ENCODE data around the gene GRM4. TPM values are rescaled to one million over a fixed set of nuclear protein-coding genes. Genes with fewer than 3 reads are reported as not detected.

Gene GRM4
- total and polyA plus RNA-seq, 2 experiments from 2014 or later: 0.10 to 0.22 TPM

DNA sequence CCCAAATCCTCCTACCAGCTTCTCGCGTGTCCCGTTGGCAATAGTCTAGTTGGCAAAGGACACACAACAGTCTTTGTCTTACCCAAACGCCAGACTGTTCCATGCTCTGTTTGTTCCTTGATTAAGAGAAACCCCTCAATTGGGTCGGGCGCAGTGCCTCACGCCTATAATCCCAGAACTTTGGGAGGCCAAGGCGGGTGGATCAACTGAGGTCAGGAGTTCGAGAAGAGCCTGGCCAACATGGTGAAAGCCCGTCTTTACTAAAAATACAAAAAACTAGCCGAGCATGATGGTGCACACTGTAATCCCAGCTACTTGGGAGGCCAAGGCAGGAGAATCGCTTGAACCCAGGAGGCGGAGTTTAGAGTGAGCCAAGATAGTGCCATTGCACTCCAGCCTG, 153.7 kb downstream of the GRM4 start:
- Histone ChIP-seq H3F3A (ENCODE audit: insufficient read depth) (no peaks in the 10 kb centered on the region), H3K27me3 (replicated peaks; ENCODE audit: insufficient read depth) (peaks cover 15% of the 10 kb centered on the region), H3K9me2 (ENCODE audit: insufficient read depth) (no peaks in the 10 kb centered on the region), H3K4me3 (no peak overlapping the region), H3K4me1 (ENCODE audit: insufficient read depth) (no peaks in the 10 kb centered on the region), H3K27ac (no peak overlapping the region), H3K36me3 (ENCODE audit: low read depth) (no peaks in the 10 kb centered on the region), H2AFZ (no peak overlapping the region), H3K79me2 (ENCODE audit: insufficient read depth) (no peaks in the 10 kb centered on the region), H4K20me1 (ENCODE audit: insufficient read depth) (no peaks in the 10 kb centered on the region), H3K9ac (no peak overlapping the region), H3K4me2 (ENCODE audit: unreplicated experiment) (no peak overlapping the region), H3K9me3 (ENCODE audit: low read depth) (no peaks in the 10 kb centered on the region)
- in situ Hi-C loops (cut with MboI): no loop called here
- TF ChIP-seq EZH2 (IDR thresholded peaks at IDR 0.05; ENCODE audit: insufficient read depth, poor library complexity, severe bottlenecking) (no peak), EZH2phosphoT487 (IDR thresholded peaks at IDR 0.05; ENCODE audit: insufficient read depth, low read depth) (no peak)
- DNase-seq: no peak
- 73 to 74% methylated on average over 13 of the region's 13 CpGs for WGBS, 2 experiments (ENCODE audit: low coverage in 1 of 2, low lambda C conversion rate in 2 of 2, missing lambda C conversion rate in 2 of 2)

DNA sequence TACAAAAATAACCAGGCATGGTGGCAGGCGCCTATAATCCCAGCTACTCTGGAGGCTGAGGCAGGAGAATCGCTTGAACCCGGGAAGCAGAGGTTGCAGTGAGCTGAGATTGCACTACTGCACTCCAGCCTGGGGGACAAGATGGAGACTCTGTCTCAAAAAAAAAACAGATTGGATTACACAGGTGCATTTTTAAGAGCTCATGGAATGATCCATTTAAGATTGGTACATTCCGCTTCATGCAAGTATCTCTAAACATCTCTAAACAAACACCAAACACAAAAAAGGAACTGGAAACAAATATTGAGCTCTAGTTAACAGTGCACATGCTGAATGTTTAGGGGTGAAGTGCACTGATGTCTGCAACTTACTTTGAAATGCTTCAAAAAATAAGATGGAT, 154.3 kb downstream of the GRM4 start:
- WGBS, 2 experiments (ENCODE audit: low coverage in 1 of 2, low lambda C conversion rate in 2 of 2, missing lambda C conversion rate in 2 of 2): 95 to 97% methylated on average over 4 of the region's 4 CpGs
- in situ Hi-C loops (cut with MboI): no loop called here

DNA sequence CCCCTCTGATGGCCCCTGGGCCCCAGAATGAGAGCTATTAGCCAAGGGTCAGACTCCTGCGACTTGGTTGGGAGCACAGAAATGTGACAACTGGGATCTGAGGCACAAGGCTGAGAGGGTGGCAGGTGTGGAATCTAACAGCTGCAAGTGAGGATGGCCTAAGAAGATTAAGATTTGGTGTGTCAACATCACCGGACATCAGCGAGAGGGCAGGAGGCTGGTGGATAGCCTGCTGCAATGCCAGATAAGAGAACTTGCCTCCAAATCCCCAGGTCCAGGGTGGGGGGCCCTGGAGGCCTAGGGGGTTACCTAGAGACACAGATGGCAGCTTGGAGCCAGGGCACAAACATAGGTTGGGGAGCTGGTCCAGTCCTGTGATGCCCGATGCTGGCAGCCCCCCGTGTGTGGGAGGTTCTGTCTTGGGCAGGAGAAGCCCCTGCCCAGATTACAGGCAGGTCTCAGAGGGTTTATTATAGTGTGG, 155.8 kb downstream of the GRM4 start:
- H3K27ac ChIP-seq: no peak overlapping the region
- 57 to 73% methylated on average over 5 of the region's 5 CpGs for WGBS, 2 experiments (ENCODE audit: low coverage in 1 of 2, low lambda C conversion rate in 2 of 2, missing lambda C conversion rate in 2 of 2)
- no peak overlapping the region for H2AFZ ChIP-seq
- no peak overlapping the region for H3K4me3 ChIP-seq
- H3K9me3 ChIP-seq (ENCODE audit: low read depth): no peaks in the 10 kb centered on the region
- in situ Hi-C loops (cut with MboI): no loop called here
- no peaks in the 10 kb centered on the region for H3F3A ChIP-seq (ENCODE audit: insufficient read depth)
- H3K9me2 ChIP-seq (ENCODE audit: insufficient read depth): no peaks in the 10 kb centered on the region
- peaks cover 11% of the 10 kb centered on the region for H3K27me3 ChIP-seq (replicated peaks; ENCODE audit: insufficient read depth)
- no peaks in the 10 kb centered on the region for H4K20me1 ChIP-seq (ENCODE audit: insufficient read depth)
- H3K4me2 ChIP-seq (ENCODE audit: unreplicated experiment): no peak overlapping the region
- H3K4me1 ChIP-seq (ENCODE audit: insufficient read depth): no peaks in the 10 kb centered on the region
- no peaks in the 10 kb centered on the region for H3K79me2 ChIP-seq (ENCODE audit: insufficient read depth)
- TF ChIP-seq EZH2phosphoT487 (IDR thresholded peaks at IDR 0.05; ENCODE audit: insufficient read depth, low read depth) (no peak), EZH2 (IDR thresholded peaks at IDR 0.05; ENCODE audit: insufficient read depth, poor library complexity, severe bottlenecking) (no peak)
- H3K9ac ChIP-seq: no peak overlapping the region
- H3K36me3 ChIP-seq (ENCODE audit: low read depth): no peaks in the 10 kb centered on the region
- DNase-seq: no peak

More for the DNA sequence above, 154.3 kb downstream of the GRM4 start:
- H3K27me3 ChIP-seq (replicated peaks; ENCODE audit: insufficient read depth): peaks cover 15% of the 10 kb centered on the region
- no peaks in the 10 kb centered on the region for H3K36me3 ChIP-seq (ENCODE audit: low read depth)
- no peaks in the 10 kb centered on the region for H3K79me2 ChIP-seq (ENCODE audit: insufficient read depth)
- no peaks in the 10 kb centered on the region for H3K9me3 ChIP-seq (ENCODE audit: low read depth)
- no peak overlapping the region for H3K27ac ChIP-seq
- TF ChIP-seq EZH2 (IDR thresholded peaks at IDR 0.05; ENCODE audit: insufficient read depth, poor library complexity, severe bottlenecking) (no peak), EZH2phosphoT487 (IDR thresholded peaks at IDR 0.05; ENCODE audit: insufficient read depth, low read depth) (no peak)
- H3K4me2 ChIP-seq (ENCODE audit: unreplicated experiment): no peak overlapping the region
- no peak overlapping the region for H3K9ac ChIP-seq
- no peak overlapping the region for H2AFZ ChIP-seq
- no peaks in the 10 kb centered on the region for H4K20me1 ChIP-seq (ENCODE audit: insufficient read depth)
- no peaks in the 10 kb centered on the region for H3F3A ChIP-seq (ENCODE audit: insufficient read depth)
- H3K4me1 ChIP-seq (ENCODE audit: insufficient read depth): no peaks in the 10 kb centered on the region
- H3K4me3 ChIP-seq: no peak overlapping the region
- no peak for DNase-seq
- H3K9me2 ChIP-seq (ENCODE audit: insufficient read depth): no peaks in the 10 kb centered on the region

DNA sequence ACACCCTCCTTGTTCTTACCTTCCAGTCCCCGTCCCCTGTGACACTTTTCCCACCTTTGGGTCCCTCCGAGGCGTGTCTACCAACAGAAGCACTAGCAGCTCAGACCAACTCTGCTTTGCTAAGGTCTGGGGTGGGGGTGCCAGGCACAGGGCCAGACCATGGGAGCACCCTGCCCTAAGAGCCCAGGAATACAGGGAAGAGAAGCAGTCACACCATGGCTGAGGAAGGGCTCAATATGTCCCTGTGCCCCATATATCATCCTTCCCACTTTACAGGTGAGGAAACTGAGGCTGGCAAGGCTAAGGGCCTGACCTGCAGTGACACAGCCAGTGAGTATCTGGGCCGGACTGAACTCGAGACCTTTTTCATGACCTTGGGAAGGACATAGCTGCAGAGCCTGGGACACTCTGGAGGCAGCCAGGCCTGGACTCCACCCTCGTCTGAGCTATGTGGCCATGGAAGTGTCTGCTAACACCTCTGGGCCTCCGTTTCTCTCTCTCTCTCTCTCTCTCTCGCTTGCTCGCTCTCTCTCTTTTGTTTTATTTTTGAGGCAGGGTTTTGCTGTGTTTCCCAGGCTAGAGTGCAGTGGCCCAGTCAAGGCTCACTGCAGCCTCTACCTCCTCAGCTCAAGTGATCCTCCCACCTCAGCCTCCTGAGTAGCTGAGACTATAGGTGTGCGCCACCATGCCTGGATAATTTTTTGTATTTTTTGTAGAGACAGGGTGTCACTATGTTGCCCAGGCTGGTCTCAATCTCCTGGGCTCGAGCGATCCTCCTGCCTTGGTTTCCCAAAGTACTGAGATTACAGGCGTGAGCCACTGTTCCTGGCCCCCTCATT, 156.7 kb downstream of the GRM4 start:
- Histone ChIP-seq H3K9me3 (ENCODE audit: low read depth) (no peaks in the 10 kb centered on the region), H3K4me1 (ENCODE audit: insufficient read depth) (no peaks in the 10 kb centered on the region), H3K4me2 (ENCODE audit: unreplicated experiment) (no peak overlapping the region), H3F3A (ENCODE audit: insufficient read depth) (no peaks in the 10 kb centered on the region), H3K27ac (no peak overlapping the region), H3K27me3 (replicated peaks; ENCODE audit: insufficient read depth) (peaks cover 11% of the 10 kb centered on the region), H3K9me2 (ENCODE audit: insufficient read depth) (no peaks in the 10 kb centered on the region), H3K79me2 (ENCODE audit: insufficient read depth) (no peaks in the 10 kb centered on the region), H3K4me3 (no peak overlapping the region), H2AFZ (no peak overlapping the region), H4K20me1 (ENCODE audit: insufficient read depth) (no peaks in the 10 kb centered on the region), H3K9ac (no peak overlapping the region), H3K36me3 (ENCODE audit: low read depth) (no peaks in the 10 kb centered on the region)
- in situ Hi-C loops (cut with MboI): no loop called here
- 56 to 58% methylated on average over 11 to 13 of the region's 13 CpGs for WGBS, 2 experiments (ENCODE audit: low coverage in 1 of 2, low lambda C conversion rate in 2 of 2, missing lambda C conversion rate in 2 of 2)
- TF ChIP-seq EZH2 (IDR thresholded peaks at IDR 0.05; ENCODE audit: insufficient read depth, poor library complexity, severe bottlenecking) (no peak), EZH2phosphoT487 (IDR thresholded peaks at IDR 0.05; ENCODE audit: insufficient read depth, low read depth) (no peak)
- no peak for DNase-seq
